GM19397 (cell line): Measurements from ENCODE around the gene GALNT2.

Source experiments
- ATAC-seq: cut with Tn5 transposase; IDR thresholded peaks from one replicate; pipeline ENCODE4 v1.9.1; 2021; ENCODE audit warnings: mild to moderate bottlenecking, moderate library complexity; ENCODE audit not compliant: unreplicated experiment

The GALNT2 gene

DNA sequence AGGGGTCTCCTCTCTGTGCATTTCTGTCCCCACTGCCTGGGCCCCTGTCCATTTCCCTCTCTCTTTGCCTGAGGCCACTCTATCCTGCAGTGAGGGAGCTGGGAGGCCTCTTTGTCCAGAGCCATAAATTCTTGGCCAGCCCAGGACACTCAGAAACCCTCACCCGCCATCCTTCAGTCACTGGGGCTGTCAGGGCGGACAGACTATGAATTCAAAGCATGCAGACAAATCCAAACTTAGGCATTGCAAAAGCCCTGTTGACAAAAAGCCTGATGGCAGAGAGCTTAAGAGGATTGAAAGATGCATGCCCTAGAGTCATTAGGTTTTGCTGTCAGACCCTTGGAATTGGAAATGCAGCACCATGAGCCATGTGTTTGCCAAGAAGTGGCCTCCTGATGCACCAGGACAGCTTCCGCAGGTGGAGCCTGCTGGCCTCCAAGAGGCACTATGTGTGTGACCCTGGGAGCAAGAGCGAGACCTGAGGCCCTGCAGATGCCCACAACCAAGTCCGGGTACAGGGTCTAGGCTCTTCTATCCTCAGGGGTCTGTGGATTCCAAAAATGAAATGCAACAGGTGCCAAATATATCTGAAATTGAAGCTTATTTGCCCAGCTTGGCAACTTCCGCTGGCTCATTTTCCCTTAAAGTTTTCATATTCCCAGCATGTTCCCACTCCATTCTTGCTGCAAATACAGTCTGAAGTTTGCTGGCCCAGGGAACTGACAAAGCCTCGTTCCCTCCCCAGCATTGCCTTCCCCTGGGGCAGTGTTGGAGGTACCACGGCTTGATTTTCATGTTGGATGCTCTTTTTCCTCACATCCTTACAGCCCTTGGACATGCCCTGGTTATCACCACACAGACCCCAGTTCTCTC is 181.2 kb downstream of the GALNT2 start:
- ATAC-seq: no peak

DNA sequence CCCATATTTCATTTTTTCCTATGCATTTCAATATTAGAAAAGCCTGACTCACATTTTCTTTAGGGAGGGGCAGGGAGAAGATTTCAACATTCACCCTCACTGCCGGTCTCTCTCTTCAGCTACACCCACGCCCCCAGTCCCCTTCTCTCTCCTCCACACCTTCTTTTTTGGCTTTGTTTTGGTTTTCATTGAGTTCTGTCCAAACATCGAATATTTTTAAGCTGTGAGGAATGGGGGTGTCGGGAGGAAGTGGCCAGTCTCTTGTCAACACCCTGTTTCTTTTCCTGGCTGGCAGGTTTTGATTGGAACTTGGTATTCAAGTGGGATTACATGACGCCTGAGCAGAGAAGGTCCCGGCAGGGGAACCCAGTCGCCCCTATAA is 181.8 kb downstream of the GALNT2 start:
- no peak for ATAC-seq

DNA sequence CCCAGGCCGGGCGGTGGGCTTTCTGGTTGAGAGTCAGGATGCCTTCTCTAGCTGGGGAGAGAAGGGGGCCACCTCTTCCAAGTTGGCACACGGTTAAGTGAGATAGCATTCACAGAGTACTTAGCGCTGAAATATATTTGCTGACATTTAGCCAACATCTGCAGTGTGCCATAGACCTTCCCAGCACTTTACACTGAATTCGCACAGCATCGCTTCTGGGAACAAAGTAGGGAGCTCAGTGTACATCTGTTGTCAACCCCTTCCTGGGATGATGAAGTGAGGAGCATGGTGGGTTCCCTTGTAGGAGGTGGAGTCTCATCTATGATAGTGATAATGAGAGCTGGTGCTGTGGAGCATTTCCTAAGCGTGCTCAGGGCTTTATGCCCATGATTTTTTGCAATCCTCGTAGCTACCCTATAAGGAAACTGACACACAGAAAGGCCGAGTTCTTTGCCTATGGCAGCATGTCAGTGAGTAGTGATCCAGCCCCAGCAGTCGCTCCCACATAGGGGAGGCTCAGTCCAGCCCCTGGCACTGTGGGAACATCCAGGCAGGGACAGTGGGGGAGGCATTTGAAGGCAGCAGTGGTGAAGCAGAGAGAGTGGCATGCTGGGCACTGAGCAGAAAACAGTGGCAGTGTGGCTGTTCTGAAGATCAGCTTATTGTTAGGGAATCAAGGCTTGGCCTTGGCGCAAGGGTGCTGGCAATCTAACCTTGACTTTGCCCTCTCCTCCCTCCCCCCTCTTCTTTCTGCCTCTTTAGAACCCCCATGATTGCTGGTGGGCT is 182.8 kb downstream of the GALNT2 start:
- ATAC-seq: no peak

DNA sequence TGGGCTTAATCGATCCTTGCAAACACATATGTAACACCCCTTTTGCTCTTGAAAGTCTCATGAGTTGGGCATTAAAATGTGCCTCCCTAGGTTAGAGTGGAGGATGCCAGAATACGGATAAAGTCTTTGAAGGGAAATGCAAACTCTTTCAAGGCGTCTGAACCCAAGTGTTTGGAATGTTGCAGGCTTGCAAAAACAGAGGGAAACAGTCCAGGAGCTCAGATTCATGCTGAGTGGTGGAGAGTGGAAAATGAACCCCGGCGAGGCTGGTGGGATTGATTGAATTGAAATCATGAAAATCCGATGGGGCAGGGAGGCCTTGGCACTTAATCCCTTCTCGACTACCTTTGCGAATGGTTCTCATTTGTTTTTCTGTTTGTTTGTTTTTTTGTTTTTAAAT is 183.6 kb downstream of the GALNT2 start:
- ATAC-seq: no peak

DNA sequence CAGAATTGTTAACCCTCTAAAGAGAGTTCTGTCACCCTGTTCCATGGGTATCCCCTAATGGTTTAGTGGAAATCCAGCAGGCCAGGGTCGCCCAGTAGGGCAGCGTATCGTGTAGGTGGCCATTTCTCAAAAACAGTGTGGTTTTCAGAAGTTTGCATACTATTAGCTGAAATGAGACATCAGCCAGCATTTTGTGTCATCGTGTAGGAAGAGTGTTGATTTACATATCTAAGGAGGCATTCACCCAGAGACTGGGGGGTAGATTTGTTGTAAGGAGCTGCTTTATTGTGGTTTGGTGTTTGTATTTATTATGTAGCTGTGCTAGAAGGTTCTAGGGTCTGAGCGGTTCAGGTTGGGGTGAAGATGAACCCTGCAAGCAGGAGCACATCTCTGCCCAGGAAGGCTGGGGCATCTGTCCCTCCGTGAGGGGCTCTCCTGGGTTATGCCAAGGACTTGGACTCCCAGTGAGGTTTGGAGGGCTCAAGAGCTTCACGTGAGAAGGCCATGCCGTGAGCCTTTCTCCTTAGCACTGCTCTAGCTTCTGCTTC is 184.7 kb downstream of the GALNT2 start:
- ATAC-seq: no peak

DNA sequence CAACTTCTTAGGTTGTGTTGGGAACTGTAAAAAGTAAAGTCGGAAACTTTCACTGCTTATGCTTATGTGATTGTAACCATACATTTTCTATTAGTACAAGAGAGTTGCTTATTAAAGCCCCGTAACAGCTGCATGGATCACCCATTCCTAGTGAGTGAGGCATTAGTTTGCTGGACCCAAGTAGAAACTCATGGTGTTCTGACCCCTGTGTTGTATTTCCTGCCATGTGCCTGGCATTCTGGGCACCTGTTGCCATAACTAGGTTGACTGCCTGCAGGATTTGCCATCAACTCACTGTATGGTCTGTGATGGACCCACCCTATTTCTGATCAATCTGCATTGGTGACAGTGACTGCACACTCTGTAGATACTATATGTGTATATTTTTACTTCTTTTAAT is 186.1 kb downstream of the GALNT2 start:
- ATAC-seq: no peak

DNA sequence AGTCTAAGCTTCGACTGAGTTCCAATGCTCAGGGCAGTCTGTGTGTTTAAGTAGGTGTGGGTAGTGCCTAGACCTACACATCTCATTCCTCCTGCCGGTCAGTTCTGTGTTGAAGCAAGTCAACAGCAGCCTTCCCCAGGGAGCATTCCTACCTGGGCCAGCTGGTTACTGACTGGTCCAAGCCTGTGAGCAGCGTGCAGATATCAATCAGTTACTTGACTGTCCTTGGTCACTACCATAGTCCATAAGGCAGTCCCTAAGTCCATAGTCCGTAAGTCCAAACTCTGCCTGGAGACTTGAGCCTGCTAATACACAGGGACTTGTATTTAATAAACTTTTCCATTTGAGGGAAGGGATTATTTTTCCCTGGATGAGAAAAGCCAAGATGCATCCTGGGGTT is 187.2 kb downstream of the GALNT2 start:
- no peak for ATAC-seq

DNA sequence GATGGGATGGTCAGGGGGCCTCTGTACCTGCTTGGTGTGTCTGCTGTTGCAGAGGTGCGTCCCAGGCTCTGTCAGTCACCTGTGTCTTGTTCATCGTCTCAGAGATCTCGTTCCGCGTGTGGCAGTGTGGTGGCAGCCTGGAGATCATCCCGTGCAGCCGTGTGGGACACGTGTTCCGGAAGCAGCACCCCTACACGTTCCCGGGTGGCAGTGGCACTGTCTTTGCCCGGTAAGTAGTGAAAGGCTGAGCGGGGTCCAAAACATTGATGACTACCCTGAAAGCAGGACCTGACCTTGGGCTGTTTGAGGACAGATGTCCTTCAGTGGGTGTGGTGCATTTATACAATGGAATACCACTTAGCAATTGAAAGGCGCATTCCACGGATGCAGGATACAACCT is 188.1 kb downstream of the GALNT2 start:
- no peak for ATAC-seq

DNA sequence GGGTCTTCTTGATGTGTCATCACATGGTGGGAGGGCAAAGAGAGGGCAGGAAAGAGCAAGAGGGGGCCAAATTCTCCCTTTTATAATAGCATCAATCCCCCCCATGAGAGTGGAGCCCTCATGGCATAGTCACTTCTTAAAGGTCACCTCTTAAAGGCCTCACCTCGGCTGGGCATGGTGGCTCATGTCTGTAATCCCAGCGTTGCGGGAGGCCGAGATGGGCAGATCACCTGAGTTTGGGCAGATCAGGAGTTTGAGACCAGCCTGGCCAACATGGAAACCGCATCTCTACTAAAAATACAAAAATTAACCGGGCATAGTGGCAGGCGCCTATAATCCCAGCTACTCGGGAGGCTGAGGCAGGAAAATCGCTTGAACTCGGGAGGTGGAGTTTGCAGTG is 189.0 kb downstream of the GALNT2 start:
- ATAC-seq: no peak

DNA sequence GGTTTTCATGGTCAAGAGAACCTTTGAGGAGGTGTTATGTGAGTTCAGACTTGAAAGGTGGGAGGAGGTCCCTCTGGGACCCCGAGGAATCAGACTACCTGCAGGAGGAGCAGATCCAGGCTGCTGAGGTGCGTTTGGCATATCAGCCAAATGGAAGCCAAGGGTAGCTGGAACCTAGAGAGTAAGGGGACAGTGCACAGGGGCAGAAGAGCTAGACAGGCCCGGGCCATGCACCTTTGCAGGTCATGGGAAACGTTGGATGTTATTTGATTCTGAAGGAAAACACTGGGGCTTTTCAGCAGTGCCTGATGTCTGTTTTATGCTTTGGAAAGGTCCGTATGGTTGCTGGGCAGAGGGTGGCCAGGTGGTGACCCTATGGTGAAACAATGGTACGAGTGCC is 189.9 kb downstream of the GALNT2 start:
- ATAC-seq: no peak

DNA sequence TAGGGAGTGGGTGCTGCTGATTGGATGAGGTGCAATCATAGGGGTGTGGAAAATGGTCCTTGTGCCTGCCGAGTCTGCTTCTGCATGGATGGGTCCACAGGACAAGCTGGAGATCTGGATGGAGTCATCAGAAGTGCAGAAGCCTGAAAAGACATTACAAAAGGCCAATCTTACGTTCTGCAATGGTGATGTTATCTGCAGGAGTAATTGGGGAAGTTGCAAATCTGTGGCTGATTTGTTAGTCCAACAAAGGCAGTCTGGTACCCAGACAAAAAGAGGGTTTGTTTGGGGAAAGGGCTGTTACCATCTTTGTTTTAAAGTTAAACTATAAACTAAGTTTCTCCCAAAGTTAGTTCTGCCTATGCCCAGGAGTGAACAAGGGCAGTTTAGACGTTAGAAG is 192.6 kb downstream of the GALNT2 start:
- no peak for ATAC-seq

DNA sequence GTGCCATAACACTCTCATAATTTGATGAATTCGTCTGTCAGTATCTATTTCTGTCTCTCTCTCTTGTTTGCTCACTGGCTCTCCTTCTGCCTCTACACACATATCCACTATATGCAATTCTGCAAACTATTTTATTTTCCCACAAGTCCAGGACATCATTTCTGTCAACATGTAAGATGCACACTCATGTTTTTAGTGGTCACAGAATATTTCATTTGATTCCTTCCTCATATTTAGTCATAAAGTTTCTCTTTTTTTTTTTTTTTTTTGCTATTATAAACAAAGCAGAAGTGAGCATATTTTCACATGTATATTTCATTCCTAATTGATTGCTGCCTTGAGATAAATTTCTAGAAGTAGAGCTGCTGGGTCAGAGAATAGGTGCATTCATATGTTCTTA is 193.8 kb downstream of the GALNT2 start:
- ATAC-seq: no peak

DNA sequence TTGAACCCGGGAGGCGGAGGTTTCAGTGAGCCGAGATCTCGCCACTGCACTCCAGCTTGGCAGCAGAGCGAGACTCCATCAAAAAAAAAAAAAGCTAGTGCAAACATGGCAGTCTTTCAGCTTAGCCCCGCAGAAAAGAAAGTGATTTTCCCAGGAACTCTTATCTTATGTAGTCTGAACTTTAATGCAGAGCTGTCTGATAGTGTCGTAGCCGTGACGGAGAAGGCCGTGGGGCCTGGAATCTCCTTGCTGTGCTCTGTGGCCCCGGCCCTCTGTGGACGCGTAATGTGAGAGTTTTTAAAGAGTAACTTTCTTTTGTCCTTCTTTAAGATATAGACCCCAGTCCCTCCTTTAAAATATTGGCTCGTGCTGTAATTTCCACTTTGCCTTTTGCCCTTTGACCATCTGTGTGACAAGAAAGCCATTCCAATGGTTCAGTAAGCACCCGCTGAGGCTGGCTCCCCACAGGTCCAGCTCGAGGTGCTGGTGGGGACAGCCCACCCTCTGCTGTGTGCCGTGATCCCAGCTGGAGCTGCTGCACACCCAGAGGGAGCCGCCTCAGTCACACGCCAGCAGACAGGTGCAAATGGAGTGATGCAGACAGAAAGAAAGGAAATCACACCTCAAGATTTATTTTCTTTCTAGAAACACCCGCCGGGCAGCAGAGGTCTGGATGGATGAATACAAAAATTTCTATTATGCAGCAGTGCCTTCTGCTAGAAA is 195.1 kb downstream of the GALNT2 start:
- no peak for ATAC-seq

DNA sequence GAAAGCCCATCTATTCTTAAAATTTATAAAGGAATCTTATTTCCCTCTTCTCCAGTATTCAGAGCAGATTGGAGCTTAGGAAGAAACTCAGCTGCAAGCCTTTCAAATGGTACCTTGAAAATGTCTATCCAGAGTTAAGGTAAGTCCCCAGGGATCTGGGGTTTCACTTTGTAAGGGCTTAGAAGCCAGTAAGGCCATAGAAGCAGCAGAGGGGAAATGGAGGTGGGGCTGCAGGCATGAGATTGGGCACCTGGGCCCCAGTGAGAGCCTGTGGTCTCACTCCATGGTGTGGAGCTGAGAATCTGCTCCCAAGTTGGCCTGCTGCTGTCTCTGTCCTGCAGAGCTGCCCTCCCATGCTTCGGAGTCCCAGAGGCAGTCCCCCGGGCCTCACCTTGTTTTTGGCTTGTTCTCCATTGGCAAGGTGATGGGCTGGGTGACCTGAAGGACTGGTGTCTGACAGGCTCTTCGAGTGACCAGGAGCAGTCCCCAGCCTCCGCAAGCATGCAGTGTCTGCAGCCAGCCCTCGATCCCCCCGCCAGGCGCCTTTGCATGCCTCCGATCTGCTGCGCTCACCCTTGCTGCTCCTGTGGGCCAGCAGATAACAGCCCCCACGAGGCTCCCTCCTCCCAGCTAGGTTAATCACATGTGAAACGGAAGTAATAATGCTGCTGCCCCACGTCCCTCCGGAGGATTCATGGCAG is 196.0 kb downstream of the GALNT2 start:
- no peak for ATAC-seq

DNA sequence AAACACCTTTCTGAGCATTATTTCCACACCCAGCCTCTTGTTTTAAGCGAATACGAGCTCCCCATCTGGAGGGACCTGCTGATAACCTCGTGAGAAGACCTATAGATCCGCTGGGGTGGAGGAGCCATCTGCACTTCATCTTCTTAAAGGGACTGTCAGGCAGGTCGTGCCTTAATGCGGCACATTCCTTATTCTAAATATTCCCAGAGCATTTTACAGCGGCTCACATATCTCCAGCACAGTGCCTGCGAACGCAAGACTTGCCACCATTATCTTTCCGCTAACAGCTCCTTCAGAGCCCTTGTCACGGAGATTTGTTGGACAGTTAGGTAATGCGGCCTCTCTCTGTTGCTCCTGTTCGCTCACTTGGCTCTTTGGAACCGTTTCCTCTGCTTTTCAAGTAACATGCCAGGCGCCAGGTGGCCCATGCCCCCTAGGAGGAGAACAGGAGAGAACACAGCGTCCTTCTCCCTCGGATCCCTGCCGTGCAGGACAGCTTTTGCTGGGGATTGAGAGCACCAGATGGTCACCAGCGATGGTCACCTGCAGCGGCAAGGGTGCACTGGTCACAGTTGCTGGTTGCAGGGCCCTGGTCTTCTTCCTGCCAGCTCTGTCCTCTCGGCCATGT is 196.6 kb downstream of the GALNT2 start:
- no peak for ATAC-seq

DNA sequence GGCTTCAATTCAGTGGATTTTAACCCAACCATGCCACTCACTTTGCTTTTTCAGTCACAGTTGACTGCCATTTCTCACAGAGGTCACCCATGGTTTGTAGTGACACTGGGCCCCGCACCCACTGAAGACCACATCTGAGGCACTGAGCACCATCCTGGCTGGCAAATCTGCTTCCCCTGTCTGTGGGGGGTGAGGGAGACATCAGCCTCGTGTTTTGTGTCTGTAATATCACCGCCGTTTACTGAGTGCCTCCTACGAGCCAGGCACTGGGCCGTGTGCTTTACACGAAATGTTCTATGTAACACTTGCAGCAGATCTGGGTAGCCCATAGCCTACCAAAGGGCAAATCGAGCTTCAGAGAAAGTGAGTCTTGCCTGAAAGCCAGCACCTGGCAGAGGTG is 197.3 kb downstream of the GALNT2 start:
- ATAC-seq: no peak

DNA sequence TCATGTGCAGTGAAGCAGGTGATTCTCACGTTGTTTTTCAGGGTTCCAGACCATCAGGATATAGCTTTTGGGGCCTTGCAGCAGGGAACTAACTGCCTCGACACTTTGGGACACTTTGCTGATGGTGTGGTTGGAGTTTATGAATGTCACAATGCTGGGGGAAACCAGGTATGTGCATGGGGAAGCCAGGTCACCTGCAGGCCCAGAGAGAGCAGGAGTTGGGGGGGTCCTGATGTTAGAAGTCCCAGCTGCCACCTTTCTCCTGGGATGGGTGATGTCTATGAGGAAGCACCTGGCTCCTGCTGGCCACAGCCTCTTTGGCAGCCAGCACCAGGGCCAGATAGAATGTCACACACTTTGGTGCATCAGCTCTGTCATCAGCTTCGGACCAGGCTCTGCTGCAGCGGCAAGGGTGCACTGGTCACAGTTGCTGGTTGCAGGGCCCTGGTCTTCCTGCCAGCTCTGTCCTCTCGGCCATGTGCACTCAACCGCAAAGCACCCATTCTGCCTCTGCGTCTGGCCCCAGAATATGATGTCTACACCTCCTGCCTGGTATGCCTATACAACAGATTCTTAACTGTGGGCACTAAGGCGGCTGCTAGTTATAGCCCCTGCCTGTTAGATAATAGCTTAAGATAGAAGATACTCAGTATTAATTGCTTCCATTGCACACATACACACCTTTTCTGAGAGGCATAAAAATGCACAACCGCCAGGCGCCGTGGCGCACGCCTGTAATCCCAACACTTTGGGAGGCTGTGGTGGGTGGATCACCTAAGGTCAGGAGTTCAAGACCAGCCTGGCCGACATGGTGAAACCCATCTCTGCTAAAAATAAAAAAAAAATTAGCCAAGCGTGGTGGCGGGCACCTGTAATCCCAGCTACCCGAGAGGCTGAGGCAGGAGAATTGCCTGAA is 198.4 kb downstream of the GALNT2 start:
- no peak for ATAC-seq

DNA sequence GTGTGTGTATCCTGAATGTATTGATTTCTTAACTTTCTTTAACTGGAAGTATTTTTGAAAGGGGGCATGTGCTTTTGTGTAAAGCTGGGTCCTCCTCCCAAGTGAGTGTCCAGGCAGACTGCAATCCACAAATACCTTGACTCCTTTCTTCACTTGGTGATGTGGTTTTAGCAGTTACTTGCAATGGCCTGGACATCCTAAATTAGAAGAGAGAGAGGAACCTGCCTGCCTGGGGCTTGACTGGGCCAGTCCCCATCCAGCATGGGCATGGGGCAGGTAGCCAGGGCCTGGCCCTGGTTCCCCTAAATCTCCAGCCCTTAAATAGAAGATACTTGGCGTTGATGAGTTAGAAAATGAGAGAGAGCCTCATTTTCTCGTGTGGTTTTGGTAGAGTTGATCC is 199.4 kb downstream of the GALNT2 start:
- ATAC-seq: no peak

DNA sequence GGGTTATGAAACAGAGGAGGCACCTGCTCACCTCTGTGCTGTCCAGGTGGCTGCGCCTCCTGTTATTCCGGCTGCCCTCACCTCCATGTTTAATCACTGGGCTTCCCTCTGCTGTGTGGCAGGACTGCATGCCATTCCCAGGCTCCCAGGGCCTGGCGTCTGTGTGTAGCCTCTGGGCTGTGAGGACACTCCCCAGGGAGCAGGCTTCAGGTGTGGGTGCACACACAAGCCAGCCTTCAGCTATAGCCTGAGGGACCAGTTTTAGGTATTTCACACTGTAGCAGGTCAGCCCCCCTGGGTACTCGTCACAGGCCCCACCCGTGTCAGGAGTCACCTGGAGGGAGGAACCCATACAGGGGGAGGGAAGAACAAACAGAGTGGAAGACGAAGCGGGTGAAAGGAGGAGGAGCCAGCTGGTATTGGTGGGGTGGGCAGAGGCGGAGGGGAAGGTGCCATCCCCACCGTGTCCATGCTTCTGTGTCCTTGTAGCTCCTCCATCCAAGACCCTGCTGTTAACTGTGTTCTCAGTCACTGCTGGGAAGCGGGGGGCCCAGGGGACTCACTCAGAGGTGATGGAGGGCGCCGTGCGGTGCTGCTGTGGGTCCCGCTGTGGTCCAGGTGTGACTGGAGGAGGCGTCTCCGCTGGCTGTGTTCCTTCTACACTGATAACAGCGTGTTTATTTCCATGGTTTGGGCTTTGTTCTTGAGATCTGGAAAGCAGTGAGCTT is 200.5 kb downstream of the GALNT2 start:
- no peak for ATAC-seq
